NCI-H2171 (cell line): Measurements from ENCODE around the gene IGDCC3.

ENCODE experiments used
- DNase-seq: peaks from one replicate; lab custom pipeline; 2025; lab: John Stamatoyannopoulos, UW

IGDCC3 gene

DNA sequence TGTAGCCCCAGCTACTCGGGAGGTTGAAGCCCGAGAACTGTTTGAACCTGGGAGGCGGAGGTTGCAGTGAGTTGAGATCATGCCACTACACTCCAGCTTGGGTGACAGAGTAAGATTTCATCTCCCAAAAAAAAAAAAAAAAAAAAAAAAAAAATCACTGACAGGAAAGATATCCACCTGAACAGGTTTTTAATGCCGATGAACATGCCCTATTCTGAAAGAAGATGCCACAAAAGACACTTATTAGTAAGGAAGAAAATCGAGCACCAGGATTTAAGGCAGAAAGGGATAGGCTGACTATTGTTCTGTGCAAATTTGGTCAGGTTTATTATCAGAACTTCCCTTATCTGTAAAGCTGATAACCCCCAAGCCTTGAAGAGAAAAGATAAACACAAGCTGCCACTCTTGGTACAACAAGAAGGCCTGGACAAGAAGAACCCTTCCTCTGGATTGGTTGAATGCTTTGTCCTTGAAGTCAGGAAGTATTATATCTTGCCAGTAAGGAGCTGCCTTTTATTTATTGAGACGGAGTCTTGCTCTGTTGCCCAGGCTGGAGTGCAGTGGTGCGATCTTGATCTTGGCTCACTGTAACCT is 88.4 kb downstream of the IGDCC3 start:
- no peak for DNase-seq

DNA sequence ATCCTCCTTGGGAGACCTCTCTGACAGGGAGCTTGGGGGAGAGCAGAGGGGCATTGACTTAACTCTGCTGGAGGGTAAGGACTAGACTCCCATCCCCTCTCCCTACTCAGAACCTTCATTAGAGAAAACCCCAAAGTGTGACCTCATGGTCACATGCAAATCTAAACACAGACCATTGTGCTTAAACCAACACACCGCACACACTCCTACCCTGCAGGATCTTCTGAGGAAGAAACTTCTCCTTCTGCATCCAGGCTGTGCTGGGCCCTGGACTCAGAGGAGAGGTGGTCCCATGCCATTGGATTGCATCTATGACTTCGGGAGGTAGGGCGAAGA is 90.3 kb downstream of the IGDCC3 start:
- DNase-seq = no peak

DNA sequence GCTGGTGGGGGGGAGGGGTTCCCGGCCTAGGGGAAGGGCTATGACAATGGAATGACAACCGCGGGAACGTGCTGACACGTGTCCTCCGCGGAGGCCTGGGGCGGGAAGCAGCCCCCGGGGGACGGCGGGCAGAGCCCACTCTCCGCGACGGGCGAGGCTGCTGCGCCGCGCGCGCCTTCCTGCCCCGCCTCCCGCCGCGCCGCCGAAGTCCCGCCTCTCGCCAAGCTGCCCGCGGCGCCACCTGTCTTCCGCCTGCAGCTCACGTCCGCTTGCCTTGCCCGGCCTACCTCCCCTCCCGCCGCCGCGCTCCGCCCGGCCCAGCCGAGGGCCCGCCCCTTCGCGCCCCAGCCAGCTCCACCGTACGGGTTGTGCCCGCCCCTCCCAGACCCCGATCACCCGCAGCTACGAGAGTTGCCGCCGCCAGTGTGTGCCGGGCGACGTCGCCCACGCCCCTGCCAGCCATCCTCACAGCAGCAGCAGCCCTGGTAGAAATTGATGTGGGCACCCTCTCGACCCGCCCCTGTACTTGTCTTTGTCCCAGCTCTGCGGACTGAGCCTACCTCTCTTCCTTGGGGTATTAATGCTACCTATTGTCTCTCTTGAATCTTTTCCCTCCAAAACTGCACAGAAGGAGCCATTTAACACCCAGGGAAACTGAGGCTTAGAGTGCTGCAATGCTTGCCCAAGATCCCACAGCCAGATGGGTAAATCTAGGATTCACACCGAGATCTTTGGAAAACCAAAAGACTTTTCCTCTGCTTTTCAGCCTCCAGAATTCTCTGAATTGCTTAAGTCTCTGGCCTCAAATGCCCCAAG is 90.9 kb downstream of the IGDCC3 start, which contains the start of gene PARP16:
Gene PARP16, minus strand, starts transcription at position 180 of the 816 bp plus-strand sequence. CDS start 457 bp downstream, outside the sequence.
- DNase-seq = peak; percentile 95

- DNase-seq = peak; percentile 4
Observed at GRCh38 chr15:65286069-65286703, 91.6 kb downstream of the IGDCC3 start.

GRCh38 chr15:65285291-65286068 is 92.3 kb downstream of the IGDCC3 start:
- no peak for DNase-seq

- DNase-seq = no peak
Observed at GRCh38 chr15:65278480-65278879, 99.3 kb downstream of the IGDCC3 start.
